WI38 (cell line): ENCODE results near the gene STRN4.

Experiments
- H3K4me3 ChIP-seq: 2 replicates; pipeline ENCODE4 v1.5.1; 2011; ENCODE audit warnings: low read depth, mild to moderate bottlenecking, control low read depth, low read length
- TF ChIP-seq, protein P1 (sequence below): IDR thresholded peaks from 2 replicates; pipeline ENCODE4 v1.5.1; 2012; ENCODE audit warnings: low read depth, mild to moderate bottlenecking, control low read depth, low read length

STRN4 gene

DNA sequence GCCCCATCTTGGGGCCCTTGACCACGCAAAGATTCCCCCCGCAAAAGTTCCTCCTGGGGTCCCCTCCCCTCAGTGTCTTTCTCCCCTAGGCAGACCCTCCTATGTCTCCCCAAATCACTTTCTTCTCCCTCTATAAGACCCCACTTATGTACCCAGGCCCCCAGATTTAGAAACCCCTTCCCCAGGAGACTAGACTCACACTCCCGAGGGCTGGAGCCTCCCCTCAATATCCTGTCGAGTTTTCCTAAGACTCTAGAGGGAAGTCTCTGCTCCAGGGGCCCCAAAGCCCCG is 40.7 kb upstream of the STRN4 start:
- peak overlapping the region; percentile 83 for H3K4me3 ChIP-seq
- TF ChIP-seq, protein P1, sequence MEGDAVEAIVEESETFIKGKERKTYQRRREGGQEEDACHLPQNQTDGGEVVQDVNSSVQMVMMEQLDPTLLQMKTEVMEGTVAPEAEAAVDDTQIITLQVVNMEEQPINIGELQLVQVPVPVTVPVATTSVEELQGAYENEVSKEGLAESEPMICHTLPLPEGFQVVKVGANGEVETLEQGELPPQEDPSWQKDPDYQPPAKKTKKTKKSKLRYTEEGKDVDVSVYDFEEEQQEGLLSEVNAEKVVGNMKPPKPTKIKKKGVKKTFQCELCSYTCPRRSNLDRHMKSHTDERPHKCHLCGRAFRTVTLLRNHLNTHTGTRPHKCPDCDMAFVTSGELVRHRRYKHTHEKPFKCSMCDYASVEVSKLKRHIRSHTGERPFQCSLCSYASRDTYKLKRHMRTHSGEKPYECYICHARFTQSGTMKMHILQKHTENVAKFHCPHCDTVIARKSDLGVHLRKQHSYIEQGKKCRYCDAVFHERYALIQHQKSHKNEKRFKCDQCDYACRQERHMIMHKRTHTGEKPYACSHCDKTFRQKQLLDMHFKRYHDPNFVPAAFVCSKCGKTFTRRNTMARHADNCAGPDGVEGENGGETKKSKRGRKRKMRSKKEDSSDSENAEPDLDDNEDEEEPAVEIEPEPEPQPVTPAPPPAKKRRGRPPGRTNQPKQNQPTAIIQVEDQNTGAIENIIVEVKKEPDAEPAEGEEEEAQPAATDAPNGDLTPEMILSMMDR, result no peak

DNA sequence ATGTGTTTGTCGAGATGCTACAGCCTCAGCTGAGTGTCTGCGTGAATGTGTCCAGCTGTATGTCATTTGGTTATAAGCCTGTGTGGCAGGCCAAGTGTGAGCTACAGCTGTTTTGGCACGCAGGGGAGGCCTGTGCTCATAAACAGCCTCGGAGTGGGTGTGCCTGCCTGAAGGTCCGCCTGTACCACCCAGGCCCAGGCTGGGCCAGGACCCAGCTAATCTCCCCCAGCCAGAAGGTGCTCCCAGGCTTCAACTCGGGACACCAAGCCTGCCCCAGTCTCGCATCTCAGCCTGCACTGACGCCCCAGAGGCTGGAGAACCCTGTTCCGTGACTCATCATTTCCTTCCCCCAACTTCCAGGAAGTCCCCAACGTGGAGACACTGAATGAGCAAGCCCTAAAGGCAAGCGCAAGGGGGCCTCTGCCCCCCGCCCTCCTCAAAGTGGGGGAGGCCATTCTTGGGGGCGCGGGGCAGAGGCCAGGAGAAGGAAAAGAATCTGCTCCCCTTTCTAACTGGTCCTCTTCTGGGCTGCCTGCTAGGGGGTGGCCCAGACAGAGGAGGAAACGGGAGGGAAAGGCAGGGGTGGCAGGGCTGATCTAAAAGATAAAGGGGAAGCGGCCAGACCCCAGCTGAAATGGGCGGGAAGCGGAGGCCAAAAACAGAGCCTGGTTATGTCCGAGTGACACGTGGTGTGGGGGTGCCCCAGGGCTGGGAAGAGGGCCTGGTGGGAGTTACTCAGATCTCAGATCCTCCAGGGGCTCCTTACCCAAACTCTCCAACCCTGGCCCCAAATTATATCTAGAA is 40.2 kb upstream of the STRN4 start:
- H3K4me3 ChIP-seq, result peak overlapping the region; percentile 83
- TF ChIP-seq, protein P1, result no peak

DNA sequence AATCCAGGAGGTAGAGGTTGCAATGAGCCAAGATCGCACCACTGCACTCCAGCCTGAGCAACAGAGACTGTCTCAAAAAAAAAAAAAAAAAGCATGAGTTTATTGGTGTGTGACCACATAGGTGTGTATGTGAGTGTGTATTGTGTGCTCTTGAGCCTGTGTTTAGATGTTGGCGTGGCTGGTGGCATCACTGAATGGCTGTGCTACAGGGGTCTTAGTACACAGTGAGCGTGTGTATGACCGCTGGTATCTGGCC is 39.7 kb upstream of the STRN4 start:
- H3K4me3 ChIP-seq, result peak overlapping the region; percentile 83
- TF ChIP-seq, protein P1, result no peak

DNA sequence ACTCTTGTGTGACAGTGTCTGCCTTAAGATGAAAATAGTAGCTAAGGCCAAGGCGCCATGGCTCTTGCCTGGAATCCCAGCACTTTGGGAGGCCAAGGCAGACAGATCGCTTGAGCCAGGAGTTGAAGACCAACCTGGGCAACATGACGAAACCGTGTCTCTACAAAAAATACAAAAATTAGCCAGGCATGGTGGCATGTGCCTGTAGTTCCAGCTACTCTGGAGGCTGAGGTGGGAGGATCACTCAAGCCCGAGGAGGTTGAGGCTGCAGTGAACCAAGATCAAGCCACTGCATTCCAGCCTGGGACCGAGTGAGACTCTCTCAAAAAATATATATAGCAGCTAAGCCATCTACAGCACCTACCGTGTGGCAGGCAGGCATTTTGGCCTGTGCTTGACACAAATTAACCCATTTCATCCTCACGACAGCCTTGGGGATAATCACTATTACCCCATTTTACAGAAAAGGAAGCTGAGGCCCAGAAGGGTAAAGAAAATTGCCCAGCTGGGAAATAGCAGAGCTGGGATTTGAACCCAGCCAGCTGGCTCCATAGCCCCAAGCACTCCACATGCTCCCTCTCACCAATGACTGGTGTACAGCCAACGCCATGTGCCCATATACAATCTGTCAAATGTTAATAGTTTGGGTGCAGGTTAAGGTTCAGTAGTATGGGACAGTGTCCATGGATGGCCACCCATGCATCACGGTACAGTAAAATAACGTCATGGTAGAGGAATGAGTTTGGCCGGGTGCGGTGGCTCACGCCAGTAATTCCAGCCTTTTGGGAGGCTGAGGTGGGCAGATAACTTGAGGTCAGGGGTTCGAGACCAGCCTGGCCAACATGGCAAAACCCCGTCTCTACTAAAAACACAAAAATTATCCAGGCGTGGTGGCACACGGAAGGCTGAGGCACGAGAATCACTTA is 39.1 kb upstream of the STRN4 start:
- TF ChIP-seq, protein P1, result no peak
- H3K4me3 ChIP-seq, result peak overlapping the region; percentile 83

DNA sequence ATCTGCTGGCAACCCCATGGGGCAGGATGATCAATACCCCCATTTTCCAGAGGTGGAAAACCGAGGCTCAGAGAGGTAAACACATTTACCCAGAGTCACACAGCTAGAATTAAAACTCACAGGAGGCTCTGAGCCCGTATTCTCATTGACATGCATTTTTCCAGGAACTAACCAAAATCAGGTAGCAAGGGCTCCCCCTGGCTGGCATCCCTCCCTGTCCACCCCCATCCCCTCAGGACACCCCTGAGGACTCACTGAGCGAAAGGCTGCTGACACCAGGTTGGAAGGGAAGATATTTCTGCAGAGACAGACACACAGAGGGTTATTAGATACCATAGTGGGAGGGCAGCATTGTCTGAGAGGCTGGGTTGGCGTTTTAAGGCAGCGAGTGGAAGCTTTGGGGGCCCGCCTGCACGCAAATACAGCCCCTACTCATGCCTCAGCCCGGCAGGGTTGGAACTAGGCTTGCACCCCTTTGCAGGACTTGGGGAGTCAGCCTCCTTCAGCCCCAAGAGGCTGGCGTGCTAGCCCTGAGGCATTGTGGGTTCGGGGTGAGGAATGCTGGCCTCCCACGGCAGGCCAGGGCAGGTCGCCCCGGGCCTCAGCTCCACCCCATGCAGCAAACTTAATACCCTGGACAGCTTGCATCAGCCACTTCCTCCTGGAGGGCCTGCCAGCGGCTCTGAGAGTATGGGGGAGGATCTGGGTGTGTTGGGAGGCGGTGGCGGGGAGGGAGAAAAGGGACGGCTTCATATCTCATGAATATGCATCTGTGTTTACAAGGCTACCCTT is 38.2 kb upstream of the STRN4 start:
- H3K4me3 ChIP-seq, result peak overlapping the region; percentile 83
- TF ChIP-seq, protein P1, result 0 out of 2 replicates have a peak, but pooled peaks have one; percentile 25

DNA sequence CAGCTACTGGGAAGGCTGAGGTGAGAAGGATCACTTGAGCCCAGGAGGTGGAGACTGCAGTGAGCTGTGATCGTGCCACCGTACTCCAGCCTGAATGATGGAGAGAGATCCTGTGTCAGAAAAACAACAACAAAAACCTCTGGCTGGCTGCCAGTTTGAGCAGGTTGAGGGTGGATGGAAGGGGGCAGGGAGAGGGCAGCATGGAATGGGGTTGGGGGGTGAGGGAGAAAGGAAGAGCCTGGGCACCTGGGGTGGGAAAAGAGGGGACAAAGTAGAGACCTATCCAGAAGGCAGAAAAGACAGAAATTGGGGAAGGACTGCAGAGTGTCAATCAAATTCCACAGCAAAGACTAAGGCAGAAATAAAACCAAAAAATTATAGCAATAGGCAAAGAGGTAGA is 37.4 kb upstream of the STRN4 start:
- peak overlapping the region; percentile 83 for H3K4me3 ChIP-seq
- TF ChIP-seq, protein P1, result no peak
